CD4-positive, alpha-beta T cell treated with Interleukin-17A for 4 hours (primary cell): ENCODE results near the gene NBL1.

Source experiments
- DNase-seq: peaks from one replicate; pipeline ENCODE4 v3.0.0-alpha.2; 2020; ENCODE audit warnings: mixed read lengths

NBL1 gene

DNA sequence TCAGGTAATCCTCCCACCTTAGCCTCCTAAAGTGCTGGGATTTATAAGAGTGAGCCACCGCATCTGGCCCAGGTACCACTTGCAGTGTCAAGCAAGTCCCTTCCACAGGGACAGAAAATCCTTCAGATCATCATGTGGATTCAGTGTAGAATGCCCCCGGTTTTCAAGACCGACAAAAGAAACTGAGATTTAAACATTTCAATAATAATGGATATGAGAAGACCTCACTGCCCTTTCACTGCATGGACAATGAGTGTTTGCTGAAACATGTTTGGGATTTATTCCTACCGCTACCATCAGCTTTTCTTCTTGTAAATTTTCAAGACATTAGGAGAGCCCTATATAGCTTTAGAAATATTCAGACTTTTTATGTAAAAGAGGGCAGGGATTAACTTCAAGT lies 62.0 kb downstream of the NBL1 start:
- no peak for DNase-seq
